Right lobe of liver (tissue), 4 donors: ENCODE data around the gene TGFBI.

Experiments
- POLR2A ChIP-seq: fragments of 450-650 bp; IDR thresholded peaks from one replicate; pipeline ENCODE4 v1.6.1; 2017; ENCODE audit warnings: antibody characterized with exemption, mild to moderate bottlenecking
- TF ChIP-seq, protein P1 (sequence below), 4 donors: fragments of 200-600 bp in 3 of 4; fragments of 450-650 bp in 1 of 4; IDR thresholded peaks; one replicate each; pipeline versions ENCODE4 v1.5.1 to v1.8.0; 2016 to 2022; ENCODE audit warnings: antibody characterized with exemption in 4 of 4, mild to moderate bottlenecking in 2 of 4
- donor health status: DM: no; HTN: no; CAD: no.
- donor health status: DM: no; HTN: no; CAD: no.
- donor health status: DM: no; HTN: yes; CAD: no.

DNA sequence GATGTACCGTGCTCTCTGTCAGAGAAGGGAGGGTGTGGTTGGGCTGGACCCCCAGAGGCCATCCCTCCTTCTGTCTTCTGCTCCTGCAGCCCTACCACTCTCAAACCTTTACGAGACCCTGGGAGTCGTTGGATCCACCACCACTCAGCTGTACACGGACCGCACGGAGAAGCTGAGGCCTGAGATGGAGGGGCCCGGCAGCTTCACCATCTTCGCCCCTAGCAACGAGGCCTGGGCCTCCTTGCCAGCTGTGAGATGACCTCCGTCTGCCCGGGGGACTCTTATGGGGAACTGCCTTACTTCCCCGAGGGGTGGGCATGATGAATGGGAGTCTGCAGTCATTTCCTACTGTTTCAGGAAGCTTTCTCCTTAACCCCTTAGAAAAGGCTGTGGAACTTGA lies 17.5 kb downstream of the TGFBI start:
- TF ChIP-seq, protein P1, sequence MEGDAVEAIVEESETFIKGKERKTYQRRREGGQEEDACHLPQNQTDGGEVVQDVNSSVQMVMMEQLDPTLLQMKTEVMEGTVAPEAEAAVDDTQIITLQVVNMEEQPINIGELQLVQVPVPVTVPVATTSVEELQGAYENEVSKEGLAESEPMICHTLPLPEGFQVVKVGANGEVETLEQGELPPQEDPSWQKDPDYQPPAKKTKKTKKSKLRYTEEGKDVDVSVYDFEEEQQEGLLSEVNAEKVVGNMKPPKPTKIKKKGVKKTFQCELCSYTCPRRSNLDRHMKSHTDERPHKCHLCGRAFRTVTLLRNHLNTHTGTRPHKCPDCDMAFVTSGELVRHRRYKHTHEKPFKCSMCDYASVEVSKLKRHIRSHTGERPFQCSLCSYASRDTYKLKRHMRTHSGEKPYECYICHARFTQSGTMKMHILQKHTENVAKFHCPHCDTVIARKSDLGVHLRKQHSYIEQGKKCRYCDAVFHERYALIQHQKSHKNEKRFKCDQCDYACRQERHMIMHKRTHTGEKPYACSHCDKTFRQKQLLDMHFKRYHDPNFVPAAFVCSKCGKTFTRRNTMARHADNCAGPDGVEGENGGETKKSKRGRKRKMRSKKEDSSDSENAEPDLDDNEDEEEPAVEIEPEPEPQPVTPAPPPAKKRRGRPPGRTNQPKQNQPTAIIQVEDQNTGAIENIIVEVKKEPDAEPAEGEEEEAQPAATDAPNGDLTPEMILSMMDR (IDR thresholded peaks at IDR 0.05): no peak
- no peak for TF ChIP-seq POLR2A
